HEK293T (cell line): ENCODE data around the gene ARHGEF25.

ENCODE experiments used
- ARNT ChIP-seq: fragments of 450-650 bp; IDR thresholded peaks from 2 replicates; pipeline ENCODE4 v1.6.1; 2017; ENCODE audit warnings: mild to moderate bottlenecking
- BHLHE40 ChIP-seq: fragments of 450-650 bp; IDR thresholded peaks from 2 replicates; pipeline ENCODE4 v1.6.1; 2016; ENCODE audit warnings: mild to moderate bottlenecking, moderate library complexity, borderline replicate concordance
- ELF4 ChIP-seq: fragments of 450-650 bp; IDR thresholded peaks from 2 replicates; pipeline ENCODE4 v1.6.1; 2017; ENCODE audit warnings: antibody characterized with exemption
- FOXA1 ChIP-seq: fragments of 450-650 bp; IDR thresholded peaks from 2 replicates; pipeline ENCODE4 v1.6.1; 2016; ENCODE audit warnings: mild to moderate bottlenecking
- FOXK2 ChIP-seq: fragments of 450-650 bp; IDR thresholded peaks from 2 replicates; pipeline ENCODE4 v1.6.1; 2016; ENCODE audit warnings: mild to moderate bottlenecking
- FOXM1 ChIP-seq: fragments of 450-650 bp; IDR thresholded peaks from 2 replicates; pipeline ENCODE4 v1.6.1; 2017; ENCODE audit warnings: mild to moderate bottlenecking, borderline replicate concordance
- HDGF ChIP-seq: fragments of 450-650 bp; IDR thresholded peaks from 2 replicates; pipeline ENCODE4 v1.6.1; 2017; ENCODE audit warnings: antibody characterized with exemption, borderline replicate concordance
- SP1 ChIP-seq: fragments of 450-650 bp; IDR thresholded peaks from 2 replicates; pipeline ENCODE4 v1.6.1; 2017
- SUZ12 ChIP-seq: fragments of 450-650 bp; IDR thresholded peaks from 2 replicates; pipeline ENCODE4 v1.6.1; 2016; ENCODE audit warnings: mild to moderate bottlenecking
- TARDBP ChIP-seq: fragments of 450-650 bp; IDR thresholded peaks from 2 replicates; pipeline ENCODE4 v1.6.1; 2016
- ZNF384 ChIP-seq: fragments of 450-650 bp; IDR thresholded peaks from 2 replicates; pipeline ENCODE4 v1.6.1; 2016
- TF ChIP-seq, protein P1 (sequence below): fragments of 450-650 bp; IDR thresholded peaks from 2 replicates; pipeline ENCODE4 v1.6.1; 2016

- TF ChIP-seq SUZ12 = no peak
- TF ChIP-seq ELF4 = no peak
- TF ChIP-seq HDGF = no peak
- no peak for TF ChIP-seq ZNF384
- no peak for TF ChIP-seq SP1
- TF ChIP-seq TARDBP = no peak
- TF ChIP-seq ARNT = no peak
- TF ChIP-seq, protein P1, sequence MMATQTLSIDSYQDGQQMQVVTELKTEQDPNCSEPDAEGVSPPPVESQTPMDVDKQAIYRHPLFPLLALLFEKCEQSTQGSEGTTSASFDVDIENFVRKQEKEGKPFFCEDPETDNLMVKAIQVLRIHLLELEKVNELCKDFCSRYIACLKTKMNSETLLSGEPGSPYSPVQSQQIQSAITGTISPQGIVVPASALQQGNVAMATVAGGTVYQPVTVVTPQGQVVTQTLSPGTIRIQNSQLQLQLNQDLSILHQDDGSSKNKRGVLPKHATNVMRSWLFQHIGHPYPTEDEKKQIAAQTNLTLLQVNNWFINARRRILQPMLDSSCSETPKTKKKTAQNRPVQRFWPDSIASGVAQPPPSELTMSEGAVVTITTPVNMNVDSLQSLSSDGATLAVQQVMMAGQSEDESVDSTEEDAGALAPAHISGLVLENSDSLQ = no peak
- TF ChIP-seq FOXK2 = no peak
- no peak for TF ChIP-seq BHLHE40
- no peak for TF ChIP-seq FOXM1
- no peak for TF ChIP-seq FOXA1
Observed at GRCh38 chr12:57583008-57583831, 28.0 kb upstream of the ARHGEF25 start.
